ENCODE results near the gene KIAA0513. TPM values are rescaled to one million over a fixed set of nuclear protein-coding genes. Genes with fewer than 3 reads are reported as not detected.
"Not testable (repeated sequence)": the region's sequence is repeated elsewhere in the genome, so short reads cannot be mapped to it uniquely, and the experiment has no call there.

Gene KIAA0513
- total RNA-seq, 1 donor from 2014 or later = 12.9 TPM

GRCh38 chr16:85049706-85050305 is 22.2 kb downstream of the KIAA0513 start:
- no peak for TF ChIP-seq CTCF (conservative IDR thresholded peaks at IDR 0.05)
- DNase-seq (ENCODE audit: extremely low spot score, unreplicated experiment) = no peak
- Mint-ChIP-seq H3K4me1 (ENCODE audit: unreplicated experiment) (peaks cover 20% of the 10 kb centered on the region), H3K27me3 (peaks cover 3% of the 10 kb centered on the region), H3K4me3 (no peak overlapping the region), H3K36me3 (peaks cover 14% of the 10 kb centered on the region), H3K27ac (no peak overlapping the region), H3K9me3 (no peaks in the 10 kb centered on the region)

GRCh38 chr16:85051067-85051581 is 23.5 kb downstream of the KIAA0513 start:
- TF ChIP-seq CTCF (conservative IDR thresholded peaks at IDR 0.05) = no peak
- H3K4me3 Mint-ChIP-seq = no peak overlapping the region

GRCh38 chr16:85051683-85052082 is 24.1 kb downstream of the KIAA0513 start:
- H3K4me3 Mint-ChIP-seq = no peak overlapping the region
- TF ChIP-seq CTCF (conservative IDR thresholded peaks at IDR 0.05) = no peak
- no peak overlapping the region for H3K27ac Mint-ChIP-seq
- peaks cover 7% of the 10 kb centered on the region for H3K36me3 Mint-ChIP-seq
- no peak for DNase-seq (ENCODE audit: extremely low spot score, unreplicated experiment)
- no peaks in the 10 kb centered on the region for H3K27me3 Mint-ChIP-seq
- H3K9me3 Mint-ChIP-seq = peaks cover 4% of the 10 kb centered on the region
- H3K4me1 Mint-ChIP-seq (ENCODE audit: unreplicated experiment) = peaks cover 29% of the 10 kb centered on the region

More at GRCh38 chr16:85051067-85051581, 23.5 kb downstream of the KIAA0513 start:
- DNase-seq (ENCODE audit: extremely low spot score, unreplicated experiment) = no peak
- Mint-ChIP-seq H3K9me3 (peaks cover 4% of the 10 kb centered on the region), H3K27ac (no peak overlapping the region), H3K4me1 (ENCODE audit: unreplicated experiment) (peaks cover 29% of the 10 kb centered on the region), H3K36me3 (peaks cover 13% of the 10 kb centered on the region), H3K27me3 (peaks cover 3% of the 10 kb centered on the region)

- Mint-ChIP-seq H3K36me3 (peaks cover 6% of the 10 kb centered on the region), H3K4me1 (ENCODE audit: unreplicated experiment) (peaks cover 29% of the 10 kb centered on the region), H3K9me3 (peaks cover 4% of the 10 kb centered on the region), H3K4me3 (no peak overlapping the region), H3K27me3 (no peaks in the 10 kb centered on the region), H3K27ac (no peak overlapping the region)
- DNase-seq (ENCODE audit: extremely low spot score, unreplicated experiment) = no peak
- TF ChIP-seq CTCF (conservative IDR thresholded peaks at IDR 0.05) = no peak
These were observed 24.9 kb downstream of the KIAA0513 start for GRCh38 chr16:85052536-85052935.

- H3K4me1 Mint-ChIP-seq (ENCODE audit: unreplicated experiment) = peaks cover 29% of the 10 kb centered on the region
- H3K27me3 Mint-ChIP-seq = not testable (repeated sequence)
These were observed 26.7 kb downstream of the KIAA0513 start for GRCh38 chr16:85054321-85054720.

GRCh38 chr16:85054948-85055492 is 27.4 kb downstream of the KIAA0513 start:
- no peak for DNase-seq (ENCODE audit: extremely low spot score, unreplicated experiment)
- Mint-ChIP-seq H3K4me3 (peak overlapping the region; percentile 71), H3K27ac (peak overlapping the region; percentile 32)

More at GRCh38 chr16:85054321-85054720, 26.7 kb downstream of the KIAA0513 start:
- H3K36me3 Mint-ChIP-seq; DNase-seq (ENCODE audit: extremely low spot score, unreplicated experiment); H3K9me3 Mint-ChIP-seq; H3K4me3 Mint-ChIP-seq; H3K27ac Mint-ChIP-seq: not testable (repeated sequence)

More at GRCh38 chr16:85054948-85055492, 27.4 kb downstream of the KIAA0513 start:
- Mint-ChIP-seq H3K27me3 (no peaks in the 10 kb centered on the region), H3K9me3 (peaks cover 4% of the 10 kb centered on the region), H3K4me1 (ENCODE audit: unreplicated experiment) (peaks cover 29% of the 10 kb centered on the region), H3K36me3 (peaks cover 3% of the 10 kb centered on the region)
- no peak for TF ChIP-seq CTCF (conservative IDR thresholded peaks at IDR 0.05)
